NCI-H2107 treated with DMSO at 0.1 percent for 48 hours (cell line): Measurements from ENCODE around the gene FAAP24.
"Not testable (repeated sequence)": the region's sequence is repeated elsewhere in the genome, so short reads cannot be mapped to it uniquely, and the experiment has no call there.

Source experiments
- DNase-seq: peaks from one replicate; lab custom pipeline; 2025; ENCODE audit not compliant: unreplicated experiment; lab: John Stamatoyannopoulos, UW

Gene FAAP24

GRCh38 chr19:32997716-32998355, 25.8 kb downstream of the FAAP24 start:
- DNase-seq, result no peak

- no peak for DNase-seq
Measured at GRCh38 chr19:32998722-32999121, 26.7 kb downstream of the FAAP24 start.

GRCh38 chr19:33000510-33000909, 28.5 kb downstream of the FAAP24 start:
- no peak for DNase-seq

- DNase-seq, result no peak
Measured at GRCh38 chr19:33000910-33001309, 28.9 kb downstream of the FAAP24 start.

GRCh38 chr19:33002126-33002865, 30.3 kb downstream of the FAAP24 start:
- DNase-seq, result not testable (repeated sequence)

GRCh38 chr19:33003424-33004024, 31.5 kb downstream of the FAAP24 start:
- not testable (repeated sequence) for DNase-seq

GRCh38 chr19:33005440-33005839, 33.4 kb downstream of the FAAP24 start:
- DNase-seq, result peak; percentile 27

GRCh38 chr19:33008738-33009137, 36.7 kb downstream of the FAAP24 start:
- DNase-seq, result no peak

GRCh38 chr19:33010891-33011290, 38.8 kb downstream of the FAAP24 start:
- not testable (repeated sequence) for DNase-seq

GRCh38 chr19:33022472-33023116, 50.6 kb downstream of the FAAP24 start:
- DNase-seq, result no peak

GRCh38 chr19:33024398-33024797, 52.4 kb downstream of the FAAP24 start:
- DNase-seq, result no peak

- not testable (repeated sequence) for DNase-seq
Measured at GRCh38 chr19:33025468-33026238, 53.6 kb downstream of the FAAP24 start.

GRCh38 chr19:33026602-33027001, 54.6 kb downstream of the FAAP24 start:
- DNase-seq, result not testable (repeated sequence)
